ENCODE data around the gene FHIP2A.
A peak's percentile ranks its signal among the peaks of the same experiment; 100 is the strongest.
"Not testable (repeated sequence)": the region's sequence is repeated elsewhere in the genome, so short reads cannot be mapped to it uniquely, and the experiment has no call there.

FHIP2A gene

GRCh38 chr10:114821293-114821914 lies at the start of gene FHIP2A:
TSS of gene FHIP2A (plus strand) at chr10:114821780. CDS start at chr10:114822079, 299 bp downstream.
- DNase-seq = peak; percentile 52 to 66

- DNase-seq = no peak
These were observed 48.9 kb upstream of the FHIP2A start for GRCh38 chr10:114772496-114773196.

GRCh38 chr10:114773197-114773532 lies 48.4 kb upstream of the FHIP2A start:
- DNase-seq = no peak

- not testable (repeated sequence) for DNase-seq
These were observed 46.5 kb upstream of the FHIP2A start for GRCh38 chr10:114775082-114775481.

GRCh38 chr10:114777415-114777814 lies 44.2 kb upstream of the FHIP2A start:
- DNase-seq = no peak

GRCh38 chr10:114779803-114780576 lies 41.6 kb upstream of the FHIP2A start:
- DNase-seq = peak in 1 of 2 experiments; percentile 11

- DNase-seq = no peak
These were observed 40.9 kb upstream of the FHIP2A start for GRCh38 chr10:114780577-114781184.

GRCh38 chr10:114782666-114783065 lies 38.9 kb upstream of the FHIP2A start:
- DNase-seq = no peak

- no peak for DNase-seq
These were observed 37.9 kb upstream of the FHIP2A start for GRCh38 chr10:114783686-114784085.

- peak in 1 of 2 experiments; percentile 34 for DNase-seq
These were observed 35.1 kb upstream of the FHIP2A start for GRCh38 chr10:114786492-114786891.

GRCh38 chr10:114787131-114787530 lies 34.4 kb upstream of the FHIP2A start:
- DNase-seq = not testable (repeated sequence)

- DNase-seq = no peak
These were observed 29.8 kb upstream of the FHIP2A start for GRCh38 chr10:114791768-114792167.

GRCh38 chr10:114795039-114795438 lies 26.5 kb upstream of the FHIP2A start:
- no peak for DNase-seq

GRCh38 chr10:114800361-114800760 lies 21.2 kb upstream of the FHIP2A start:
- DNase-seq = no peak

- no peak for DNase-seq
These were observed 20.2 kb upstream of the FHIP2A start for GRCh38 chr10:114801411-114801813.

- no peak for DNase-seq
These were observed 19.4 kb upstream of the FHIP2A start for GRCh38 chr10:114802177-114802576.

GRCh38 chr10:114806562-114807391 lies 14.8 kb upstream of the FHIP2A start:
- no peak for DNase-seq

- no peak for DNase-seq
These were observed 12.6 kb upstream of the FHIP2A start for GRCh38 chr10:114808982-114809381.

GRCh38 chr10:114810926-114811325 lies 10.7 kb upstream of the FHIP2A start:
- no peak for DNase-seq

GRCh38 chr10:114811862-114812261 lies 9.7 kb upstream of the FHIP2A start:
- no peak for DNase-seq

GRCh38 chr10:114815791-114816190 lies 5.8 kb upstream of the FHIP2A start:
- DNase-seq = no peak

GRCh38 chr10:114816308-114816707 lies 5.3 kb upstream of the FHIP2A start:
- no peak for DNase-seq

- no peak for DNase-seq
These were observed 2.3 kb upstream of the FHIP2A start for GRCh38 chr10:114819322-114819721.

Data from SHP77 (cell line).